ENCODE results near the gene RTKN.
"Not testable (repeated sequence)": the region's sequence is repeated elsewhere in the genome, so short reads cannot be mapped to it uniquely, and the experiment has no call there.

RTKN gene, protein sequence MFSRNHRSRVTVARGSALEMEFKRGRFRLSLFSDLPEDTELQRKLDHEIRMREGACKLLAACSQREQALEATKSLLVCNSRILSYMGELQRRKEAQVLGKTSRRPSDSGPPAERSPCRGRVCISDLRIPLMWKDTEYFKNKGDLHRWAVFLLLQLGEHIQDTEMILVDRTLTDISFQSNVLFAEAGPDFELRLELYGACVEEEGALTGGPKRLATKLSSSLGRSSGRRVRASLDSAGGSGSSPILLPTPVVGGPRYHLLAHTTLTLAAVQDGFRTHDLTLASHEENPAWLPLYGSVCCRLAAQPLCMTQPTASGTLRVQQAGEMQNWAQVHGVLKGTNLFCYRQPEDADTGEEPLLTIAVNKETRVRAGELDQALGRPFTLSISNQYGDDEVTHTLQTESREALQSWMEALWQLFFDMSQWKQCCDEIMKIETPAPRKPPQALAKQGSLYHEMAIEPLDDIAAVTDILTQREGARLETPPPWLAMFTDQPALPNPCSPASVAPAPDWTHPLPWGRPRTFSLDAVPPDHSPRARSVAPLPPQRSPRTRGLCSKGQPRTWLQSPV

GRCh38 chr2:74441690-74442482 lies at the start of gene RTKN:
TSS of gene RTKN (minus strand) at chr2:74441937. CDS start at chr2:74441816, 121 bp downstream.
- no peak for DNase-seq

GRCh38 chr2:74489906-74490305 lies 48.2 kb upstream of the RTKN start:
- DNase-seq = no peak

- no peak for DNase-seq
Measured at GRCh38 chr2:74488643-74489481, 47.1 kb upstream of the RTKN start.

- no peak for DNase-seq
Measured at GRCh38 chr2:74486141-74486540, 44.4 kb upstream of the RTKN start.

GRCh38 chr2:74483675-74484164 lies 42.0 kb upstream of the RTKN start:
- not testable (repeated sequence) for DNase-seq

DNA sequence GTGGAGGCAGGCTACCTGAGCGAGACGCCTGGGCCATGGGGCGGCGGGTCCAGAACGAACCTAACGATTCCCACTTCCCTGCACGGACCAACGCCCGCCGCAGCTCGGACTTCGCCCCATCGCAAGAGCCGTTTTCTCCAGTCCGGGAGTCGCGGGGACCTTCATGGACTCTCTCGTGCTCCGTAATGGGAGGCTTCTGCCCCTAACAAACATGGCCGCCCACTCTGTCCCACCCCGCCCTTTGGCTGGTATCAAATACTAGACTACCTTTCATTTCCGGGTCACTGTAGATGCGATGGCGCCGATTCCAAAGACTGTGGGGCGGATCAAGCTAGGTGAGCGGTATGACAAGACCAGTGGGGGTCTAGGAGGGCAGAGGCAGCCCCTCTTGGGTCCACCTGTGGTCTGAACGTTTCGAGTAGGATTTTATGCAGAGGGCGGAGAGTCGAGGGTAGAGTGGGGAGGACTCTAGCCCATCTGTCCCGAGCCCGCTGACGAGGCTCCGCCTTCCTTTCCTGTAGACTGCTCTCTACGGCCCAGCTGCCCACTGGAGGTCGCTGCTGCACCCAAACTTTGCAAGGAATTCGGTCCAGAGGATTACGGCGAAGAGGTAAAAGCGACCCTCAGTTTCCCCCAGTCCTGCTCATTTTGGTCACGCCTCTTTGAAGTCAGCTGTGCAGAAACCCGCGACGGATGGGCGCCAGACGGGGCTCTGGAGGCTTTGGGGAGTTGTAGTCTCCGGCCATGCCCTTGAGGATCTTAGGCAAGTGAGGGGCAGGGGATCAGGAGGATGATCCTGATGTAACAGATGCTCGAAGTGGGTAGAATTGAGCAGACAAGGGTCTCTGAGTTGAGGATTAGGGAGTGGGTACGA lies 41.3 kb upstream of the RTKN start, which contains the start of the genes CCDC142 and TTC31:
Gene CCDC142 (minus strand): TSS at position 198 of the 874 bp plus-strand sequence. CDS start 161 bp downstream, at position 37.
Gene TTC31 (plus strand): TSS at position 281 of the 874 bp plus-strand sequence. CDS start 15 bp downstream, at position 296.
- peak; percentile 95 to 96 for DNase-seq

GRCh38 chr2:74481961-74482800 lies 40.4 kb upstream of the RTKN start:
- peak; percentile 59 to 63 for DNase-seq

GRCh38 chr2:74481431-74481830 lies 39.7 kb upstream of the RTKN start:
- DNase-seq = no peak

DNA sequence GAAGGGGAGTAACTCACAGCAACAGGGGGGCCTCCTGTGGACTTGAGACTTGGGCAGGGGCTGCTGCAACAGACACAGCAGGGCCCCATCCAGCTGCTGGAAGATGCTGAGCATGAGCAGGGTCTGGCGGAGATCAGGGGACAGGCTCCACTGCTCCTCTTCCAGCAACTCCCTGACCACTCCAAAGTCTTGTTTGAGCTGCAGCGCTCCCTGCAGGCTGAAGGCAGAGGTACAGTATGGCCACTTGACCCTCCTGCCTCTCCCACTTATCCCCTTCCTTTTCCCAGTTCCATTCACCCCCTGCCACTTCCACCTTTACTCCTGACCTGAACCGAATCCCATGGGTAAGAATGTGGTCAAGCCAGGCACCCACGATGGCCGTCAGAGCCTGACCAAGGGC lies 33.2 kb upstream of the RTKN start:
- no peak for DNase-seq

DNA sequence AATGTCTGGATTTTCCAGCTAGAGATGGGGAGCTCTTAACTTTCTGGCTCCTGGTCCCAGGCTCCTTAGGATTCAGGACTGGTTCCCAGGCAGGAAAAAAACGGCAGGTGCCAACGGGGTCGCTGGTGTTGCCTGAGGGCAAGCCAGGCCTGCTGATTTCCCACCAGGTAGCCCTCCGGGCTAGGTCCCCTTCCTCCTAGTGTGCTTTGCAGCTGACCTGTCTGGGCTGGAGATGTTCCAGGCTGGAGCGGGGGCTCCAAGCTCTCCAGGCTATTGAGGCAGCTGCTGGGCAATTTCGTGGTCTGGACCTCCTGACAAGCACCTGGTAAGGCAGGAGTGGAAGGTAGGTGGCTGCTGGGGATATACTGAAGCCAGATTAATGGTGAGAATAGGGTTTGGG lies 32.7 kb upstream of the RTKN start:
- DNase-seq = no peak

- DNase-seq = no peak
Measured at GRCh38 chr2:74472945-74473258, 31.2 kb upstream of the RTKN start.

- peak; percentile 86 to 91 for DNase-seq
Measured at GRCh38 chr2:74472086-74472944, 30.6 kb upstream of the RTKN start, which contains the start of gene MRPL53. TSS of gene MRPL53 (minus strand) at chr2:74472680. CDS start at chr2:74472660, 20 bp downstream.

DNA sequence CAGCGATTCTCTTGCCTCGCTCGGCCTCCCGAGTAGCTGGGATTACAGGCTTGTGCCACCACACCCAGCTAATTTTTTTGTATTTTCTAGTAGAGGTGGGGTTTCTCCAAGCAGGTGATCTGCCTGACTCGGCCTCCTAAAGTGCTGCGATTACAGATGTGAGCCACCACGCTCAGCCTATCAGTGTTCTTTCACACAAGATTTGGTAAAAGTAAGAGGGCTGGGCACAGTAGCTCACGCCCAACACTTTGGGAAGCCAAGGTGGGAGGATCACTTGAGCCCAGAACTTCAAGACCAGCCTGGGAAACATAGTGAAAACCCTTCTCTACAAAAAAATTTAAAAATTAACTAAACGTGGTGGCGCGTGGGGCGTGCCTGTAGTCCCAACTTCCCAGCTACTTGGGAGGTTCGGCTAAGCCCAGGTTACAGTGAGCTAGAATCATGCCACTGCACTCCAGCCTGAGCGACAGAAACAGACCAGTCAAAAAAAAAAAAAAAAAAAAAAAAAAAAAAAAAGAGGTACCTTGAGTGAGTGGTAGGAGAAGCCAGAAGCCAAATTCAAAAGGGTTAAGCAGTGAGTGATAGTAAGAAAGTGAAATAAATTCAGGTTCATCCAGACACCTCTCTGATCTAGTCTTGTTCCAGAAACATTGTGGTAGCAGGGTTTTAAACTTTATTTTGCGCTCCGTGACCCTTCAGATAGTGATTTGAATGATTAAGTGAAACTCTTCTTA lies 29.8 kb upstream of the RTKN start:
- DNase-seq = no peak

- DNase-seq = not testable (repeated sequence)
Measured at GRCh38 chr2:74470742-74471141, 29.0 kb upstream of the RTKN start.

GRCh38 chr2:74464406-74464805 lies 22.7 kb upstream of the RTKN start:
- DNase-seq = no peak

GRCh38 chr2:74462786-74463105 lies 21.0 kb upstream of the RTKN start:
- DNase-seq = no peak

DNA sequence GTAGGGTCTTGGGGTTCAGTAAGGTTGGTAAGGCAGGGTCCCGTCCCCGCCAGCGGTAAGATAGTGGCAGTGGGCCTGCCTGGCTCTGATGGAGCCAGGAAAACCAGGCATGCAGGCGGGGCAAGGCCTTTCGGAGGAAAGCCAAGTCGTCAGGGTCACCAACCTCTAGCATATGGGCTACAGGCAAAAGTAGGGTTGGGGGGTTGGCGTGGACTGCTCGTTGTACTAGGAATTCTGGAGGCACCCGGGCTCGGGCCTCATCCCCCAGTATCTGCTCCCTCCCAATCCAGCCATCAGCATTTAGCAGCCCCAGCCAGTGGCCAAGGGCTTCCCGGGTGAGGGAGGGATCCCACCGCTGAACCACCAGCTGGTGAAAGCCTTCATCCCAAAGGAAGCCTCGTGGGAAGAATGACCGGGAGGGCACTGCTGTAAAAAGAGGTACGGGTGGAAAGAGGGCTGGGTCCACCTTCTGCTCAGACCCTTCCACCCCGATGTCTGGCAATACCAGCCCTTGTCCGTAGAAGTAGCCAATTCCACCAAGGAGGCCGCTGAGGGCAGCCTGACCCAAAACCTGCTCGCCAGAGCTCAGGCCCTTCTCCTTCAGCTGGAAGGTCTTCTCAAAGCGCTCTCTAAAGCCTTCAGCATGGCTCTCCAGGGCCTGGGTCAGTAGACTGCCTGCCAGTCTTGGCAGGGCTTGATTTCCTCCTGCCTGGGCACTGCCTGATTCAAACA lies 20.5 kb upstream of the RTKN start:
- DNase-seq = no peak

Measured in Kasumi-1 (cell line).